Gastroesophageal sphincter (tissue), 4 donors: ENCODE results near the gene MRPS26. TPM values are rescaled to one million over a fixed set of nuclear protein-coding genes. Genes with fewer than 3 reads are reported as not detected.

Source experiments
- ATAC-seq: fragments of 150-250 bp; one replicate; pipeline ENCODE4 v1.9.1; 2016; ENCODE audit warnings: mild to moderate bottlenecking, moderate library complexity
- H3K27ac ChIP-seq, 4 donors: fragments of 200-600 bp; sonication (generic) in 3 of 4; 1 replicate in 3 of 4; 2 replicates in 1 of 4; pipeline ENCODE4 v1.5.1; 2016 to 2019
- H3K27me3 ChIP-seq: fragments of 200-600 bp; sonication (generic); one replicate; pipeline ENCODE4 v1.5.1; 2019
- H3K36me3 ChIP-seq, 2 donors: fragments of 200-600 bp; sonication (generic); one replicate each; pipeline ENCODE4 v1.5.1; 2019; ENCODE audit warnings: control low read depth in 1 of 2
- H3K4me1 ChIP-seq, 3 donors: fragments of 200-600 bp; sonication (generic); 1 replicate in 2 of 3; 2 replicates in 1 of 3; pipeline ENCODE4 v1.5.1; 2016 to 2019; ENCODE audit warnings: control low read depth in 2 of 3
- H3K4me3 ChIP-seq, 2 donors: fragments of 200-600 bp; sonication (generic); one replicate each; pipeline ENCODE4 v1.5.1; 2019; ENCODE audit warnings: mild to moderate bottlenecking in 1 of 2, moderate library complexity in 1 of 2
- H3K9me3 ChIP-seq, 3 donors: fragments of 200-600 bp; sonication (generic); one replicate each; pipeline ENCODE4 v1.5.1; 2017 to 2019; ENCODE audit warnings: control low read depth in 2 of 3
- CTCF ChIP-seq, 4 experiments: fragments of 200-600 bp in 2 of 4; fragments of 450-650 bp in 2 of 4; sonication (generic) in 1 of 4; IDR thresholded peaks; one replicate each; pipeline ENCODE4 v1.5.1; 2017 to 2019; ENCODE audit warnings: antibody characterized with exemption in 4 of 4, mild to moderate bottlenecking in 2 of 4, moderate library complexity in 2 of 4
- EP300 ChIP-seq: sonication (generic); formaldehyde crosslinking; IDR thresholded peaks from one replicate; pipeline ENCODE4 v1.6.1; 2017; ENCODE audit warnings: antibody characterized with exemption, mild to moderate bottlenecking
- POLR2A ChIP-seq, 2 donors: fragments of 450-650 bp; IDR thresholded peaks; one replicate each; pipeline ENCODE4 v1.6.1; 2017; ENCODE audit warnings: antibody characterized with exemption in 2 of 2, mild to moderate bottlenecking in 2 of 2, moderate library complexity in 1 of 2
- POLR2AphosphoS5 ChIP-seq: sonication (generic); formaldehyde crosslinking; IDR thresholded peaks from one replicate; pipeline ENCODE4 v1.6.1; 2017; ENCODE audit warnings: antibody characterized with exemption
- WGBS, 2 donors: methylation state at CpG; one replicate each; pipeline ENCODE4 v1.1.5; 2018; ENCODE audit warnings: low coverage in 1 of 2; 5-methylcytosine and 5-hydroxymethylcytosine counted together
- total RNA-seq, 4 donors: library from RNA; depleted of rRNA; stranded (reverse); fragments of >200 nt; gene quantifications; one replicate each; pipeline ENCODE4 v1.1.0, GENCODE V29; 2016

The MRPS26 gene
- total RNA-seq, 4 donors from 2014 or later: 67.3 to 80.8 (median 72.7) TPM

GRCh38 chr20:3082306-3082951 is 36.6 kb downstream of the MRPS26 start:
- TF ChIP-seq POLR2AphosphoS5 (no peak), CTCF (IDR thresholded peaks at IDR 0.05) (no peak), EP300 (no peak), POLR2A (IDR thresholded peaks at IDR 0.05) (no peak)
- peak; percentile 47 for ATAC-seq

GRCh38 chr20:3082955-3083952 is 37.4 kb downstream of the MRPS26 start:
- WGBS, 2 donors: 37 to 75% methylated on average over 4 to 9 of the region's 76 CpGs
- peaks cover 60% of the 10 kb centered on the region for H3K27me3 ChIP-seq

More at GRCh38 chr20:3082306-3082951, 36.6 kb downstream of the MRPS26 start:
- no peak overlapping the region for H3K27ac ChIP-seq
- H3K4me1 ChIP-seq: peaks cover 0 to 31% (median 8%) of the 10 kb centered on the region in 3 donors
- WGBS, 2 donors: 33% methylated on average over 1 of the region's 71 CpGs; no CpG with 5 or more reads in 1 of the 2 donors
- H3K4me3 ChIP-seq: peak overlapping the region in 1 of 2 donors; percentile 47
- no peaks in the 10 kb centered on the region for H3K36me3 ChIP-seq
- H3K9me3 ChIP-seq: no peaks in the 10 kb centered on the region
- H3K27me3 ChIP-seq: peaks cover 60% of the 10 kb centered on the region

GRCh38 chr20:3084283-3084985 is 38.6 kb downstream of the MRPS26 start, which contains the start of gene AVP:
Gene AVP, minus strand, starts transcription at chr20:3084724. Its CDS starts 50 bp downstream, at chr20:3084674.
- WGBS, 2 donors: 100% methylated on average over 1 to 6 of the region's 28 CpGs
- Histone ChIP-seq H3K9me3 (no peaks in the 10 kb centered on the region), H3K27ac (no peak within 1 kb of the TSS), H3K36me3 (no peaks in the 10 kb centered on the region), H3K4me3 (no peak within 1 kb of the TSS), H3K27me3 (peaks cover 62% of the 10 kb centered on the region), H3K4me1 (peaks cover 0 to 31% (median 8%) of the 10 kb centered on the region in 3 donors)
- TF ChIP-seq POLR2A (IDR thresholded peaks at IDR 0.05): no peak
- no peak for TF ChIP-seq CTCF (IDR thresholded peaks at IDR 0.05)
- no peak for TF ChIP-seq POLR2AphosphoS5
- TF ChIP-seq EP300: no peak
- no peak for ATAC-seq

More at GRCh38 chr20:3082955-3083952, 37.4 kb downstream of the MRPS26 start:
- H3K9me3 ChIP-seq: no peaks in the 10 kb centered on the region
- peak in 1 of 2 donors; percentile 8 for TF ChIP-seq POLR2A (IDR thresholded peaks at IDR 0.05)
- TF ChIP-seq EP300: no peak
- H3K27ac ChIP-seq: no peak overlapping the region
- H3K4me3 ChIP-seq: peak overlapping the region in 1 of 2 donors; percentile 47
- H3K4me1 ChIP-seq: peaks cover 0 to 31% (median 8%) of the 10 kb centered on the region in 3 donors
- ATAC-seq: no peak
- no peaks in the 10 kb centered on the region for H3K36me3 ChIP-seq

GRCh38 chr20:3084986-3085360 is 39.1 kb downstream of the MRPS26 start:
- TF ChIP-seq POLR2A (IDR thresholded peaks at IDR 0.05) (no peak), POLR2AphosphoS5 (no peak), CTCF (IDR thresholded peaks at IDR 0.05) (no peak), EP300 (no peak)
- Histone ChIP-seq H3K36me3 (no peaks in the 10 kb centered on the region), H3K4me3 (no peak overlapping the region), H3K27ac (no peak overlapping the region), H3K27me3 (peaks cover 66% of the 10 kb centered on the region), H3K9me3 (no peaks in the 10 kb centered on the region), H3K4me1 (peaks cover 0 to 31% (median 8%) of the 10 kb centered on the region in 3 donors)
- 86 to 91% methylated on average over 4 of the region's 7 CpGs for WGBS, 2 donors
- no peak for ATAC-seq
